HUES64 (cell line): ENCODE measurements around the gene COG2.
"Not testable (repeated sequence)": the region's sequence is repeated elsewhere in the genome, so short reads cannot be mapped to it uniquely, and the experiment has no call there.

Source experiments
- H3K27ac ChIP-seq: 2 replicates; pipeline ENCODE4 v1.7.0; 2013; ENCODE audit warnings: low read depth, low read length, inconsistent platforms
- H3K27me3 ChIP-seq: 2 replicates; pipeline ENCODE4 v1.6.1; 2013; ENCODE audit warnings: mild to moderate bottlenecking, low read length; ENCODE audit not compliant: insufficient read depth
- H3K36me3 ChIP-seq: 2 replicates; pipeline ENCODE4 v1.6.1; 2013; ENCODE audit warnings: mild to moderate bottlenecking, low read length; ENCODE audit not compliant: insufficient read depth
- H3K4me1 ChIP-seq: 2 replicates; pipeline ENCODE4 v1.6.1; 2013; ENCODE audit warnings: mild to moderate bottlenecking, low read length, moderate library complexity; ENCODE audit not compliant: insufficient read depth
- H3K4me3 ChIP-seq: 2 replicates; pipeline ENCODE4 v1.5.1; 2013; ENCODE audit warnings: mild to moderate bottlenecking, low read length, moderate library complexity
- H3K9ac ChIP-seq: 2 replicates; pipeline ENCODE4 v1.6.1; 2013; ENCODE audit warnings: mild to moderate bottlenecking, low read depth, low read length
- H3K9me3 ChIP-seq: 2 replicates; pipeline ENCODE4 v1.6.1; 2013; ENCODE audit warnings: low read depth, low read length; ENCODE audit not compliant: insufficient read depth
- WGBS: fragments of 150-250, 120-280 bp; methylation state at CpG from one replicate; pipeline ENCODE4 v1.1.7; 2013; ENCODE audit warnings: missing lambda C conversion rate; 5-methylcytosine and 5-hydroxymethylcytosine counted together

Gene COG2

DNA sequence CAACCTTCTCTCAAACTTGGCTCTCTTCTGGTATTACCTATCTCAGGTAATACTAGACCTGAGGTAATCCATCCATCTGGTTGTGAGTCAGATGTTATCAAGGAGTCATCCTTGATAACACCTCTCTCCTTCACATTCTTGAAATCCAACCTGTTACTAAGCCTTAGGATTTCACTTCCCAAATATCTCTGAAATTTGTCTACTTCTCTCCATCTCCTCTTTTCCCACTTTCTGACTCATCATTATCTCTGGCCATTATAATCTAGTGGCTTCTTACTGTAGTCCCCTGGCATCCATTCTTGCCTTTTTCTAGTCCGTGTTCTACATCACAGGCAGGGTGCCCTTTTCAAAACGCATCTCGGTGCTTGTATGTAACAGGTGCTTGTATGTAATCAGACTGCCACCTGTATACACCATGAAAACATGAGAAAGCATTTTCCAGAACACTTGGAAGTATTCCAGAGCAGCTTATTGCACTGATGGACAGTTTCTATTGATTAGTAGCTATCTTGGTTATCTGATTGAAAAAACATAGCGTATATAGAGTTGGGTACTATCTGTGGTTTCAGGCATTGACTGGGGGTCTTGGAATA is 4.5 kb downstream of the COG2 start:
- WGBS: 97% methylated on average over 4 of the region's 4 CpGs
- H3K36me3 ChIP-seq: peaks cover 11% of the 10 kb centered on the region; the same call in 1 of the 2 replicates
- no peak overlapping the region for H3K9ac ChIP-seq

GRCh38 chr1:230647321-230647720 is 5.0 kb downstream of the COG2 start:
- Histone ChIP-seq H3K9ac (no peak overlapping the region), H3K4me3 (no peak overlapping the region), H3K4me1 (peaks cover 7% of the 10 kb centered on the region; the same call in 1 of the 2 replicates), H3K27me3 (no peaks in the 10 kb centered on the region), H3K9me3 (peaks cover 8% of the 10 kb centered on the region; the same call in 1 of the 2 replicates), H3K36me3 (peaks cover 11% of the 10 kb centered on the region; the same call in 1 of the 2 replicates), H3K27ac (no peak overlapping the region)
- WGBS: 90% methylated on average over 4 of the region's 5 CpGs

More for the DNA sequence above, 4.5 kb downstream of the COG2 start:
- Histone ChIP-seq H3K4me1 (peaks cover 7% of the 10 kb centered on the region; the same call in 1 of the 2 replicates), H3K4me3 (no peak overlapping the region), H3K9me3 (0 out of 2 replicates have a peak, but pooled peaks cover 4% of the 10 kb centered on the region), H3K27me3 (no peaks in the 10 kb centered on the region), H3K27ac (no peak overlapping the region)

DNA sequence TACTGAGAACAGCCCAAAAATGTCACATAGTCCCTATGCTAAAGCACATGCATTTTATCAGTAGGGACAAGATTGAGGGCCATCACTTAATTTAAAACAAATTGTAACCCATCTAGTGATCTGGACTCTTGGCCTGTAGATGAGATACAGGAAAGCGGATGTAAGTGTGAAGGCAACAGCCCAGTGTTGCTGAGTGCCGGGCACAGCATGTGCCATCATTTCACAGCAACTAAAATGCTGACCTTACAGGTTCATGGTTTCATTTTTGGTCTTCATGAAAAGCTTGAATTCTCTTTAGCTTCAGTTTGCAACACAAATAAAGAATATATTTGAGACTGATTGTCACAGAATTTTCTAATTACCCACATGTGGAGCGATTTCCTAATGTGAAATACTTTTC is 5.8 kb downstream of the COG2 start:
- H3K27ac ChIP-seq: no peak overlapping the region
- H3K4me1 ChIP-seq: peaks cover 7% of the 10 kb centered on the region; the same call in 1 of the 2 replicates
- H3K9ac ChIP-seq: no peak overlapping the region
- H3K36me3 ChIP-seq: peaks cover 11% of the 10 kb centered on the region; the same call in 1 of the 2 replicates
- H3K27me3 ChIP-seq: no peaks in the 10 kb centered on the region
- 98% methylated on average over 2 of the region's 3 CpGs for WGBS
- H3K4me3 ChIP-seq: no peak overlapping the region
- peaks cover 9% of the 10 kb centered on the region; the same call in 1 of the 2 replicates for H3K9me3 ChIP-seq

DNA sequence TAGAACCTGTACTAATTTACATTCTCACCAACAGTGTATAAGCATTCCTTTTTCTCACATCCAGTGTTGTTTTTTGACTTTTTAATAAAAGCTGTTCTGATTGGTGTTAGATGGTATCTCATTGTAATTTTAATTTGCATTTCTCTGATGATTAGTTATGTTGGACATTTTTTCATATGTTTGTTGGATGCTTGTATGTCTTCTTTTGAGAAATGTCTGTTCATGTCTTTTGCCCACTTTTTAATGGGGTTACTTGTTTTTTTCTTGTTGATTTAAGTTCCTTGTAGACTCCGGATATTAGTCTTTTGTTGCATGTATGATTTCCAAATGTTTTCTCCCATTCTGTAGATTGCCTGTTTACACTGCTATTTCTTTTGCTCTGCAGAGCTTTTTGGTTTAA is 8.0 kb downstream of the COG2 start:
- Histone ChIP-seq H3K9me3 (peaks cover 9% of the 10 kb centered on the region; the same call in 1 of the 2 replicates), H3K4me1 (no peaks in the 10 kb centered on the region), H3K27ac (no peak overlapping the region), H3K9ac (no peak overlapping the region), H3K4me3 (no peak overlapping the region), H3K36me3 (peaks cover 10% of the 10 kb centered on the region; the same call in 1 of the 2 replicates), H3K27me3 (no peaks in the 10 kb centered on the region)
- 100% methylated on average over 1 of the region's 1 CpG for WGBS

DNA sequence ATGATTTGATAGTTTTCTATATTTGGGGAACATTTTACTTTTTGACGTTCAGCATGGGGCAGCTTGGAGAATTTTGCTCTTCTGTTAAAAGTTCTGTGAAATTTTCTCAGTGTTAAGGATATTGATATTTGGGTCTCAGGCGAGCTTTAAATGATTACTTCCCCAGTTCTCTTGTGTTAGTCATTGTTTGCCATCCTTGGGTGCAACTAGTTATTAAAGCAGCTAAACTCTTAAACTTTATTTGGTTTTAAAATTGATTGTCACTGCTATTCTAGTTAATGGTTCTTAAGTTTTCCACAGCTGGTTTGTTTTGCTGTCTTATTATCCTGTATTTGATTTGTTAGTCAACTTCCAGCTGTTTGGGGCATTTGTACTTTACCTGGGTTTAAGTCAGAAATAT is 9.0 kb downstream of the COG2 start:
- WGBS: 91% methylated on average over 2 of the region's 2 CpGs
- H3K36me3 ChIP-seq: peaks cover 2% of the 10 kb centered on the region; the same call in 1 of the 2 replicates

DNA sequence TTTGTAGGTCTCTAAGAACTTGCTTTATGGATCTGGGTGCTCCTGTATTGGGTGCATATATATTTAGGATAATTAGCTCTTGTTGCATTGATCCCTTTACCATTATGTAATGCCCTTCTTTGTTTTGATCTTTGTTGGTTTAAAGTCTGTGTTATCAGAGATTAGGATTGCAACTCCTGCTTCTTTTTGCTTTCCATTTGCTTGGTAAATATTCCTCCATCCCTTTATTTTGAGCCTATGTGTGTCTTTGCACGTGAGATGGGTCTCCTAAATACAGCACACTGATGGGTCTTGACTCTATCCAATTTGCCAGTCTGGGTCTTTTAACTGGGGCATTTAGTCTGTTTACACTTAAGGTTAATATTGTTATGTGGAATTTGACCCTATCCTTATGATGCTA is 14.4 kb downstream of the COG2 start:
- not testable (repeated sequence) for H3K9ac ChIP-seq, H3K9me3 ChIP-seq, H3K4me1 ChIP-seq, H3K27me3 ChIP-seq, H3K27ac ChIP-seq, H3K4me3 ChIP-seq
- peaks cover 27% of the 10 kb centered on the region for H3K36me3 ChIP-seq
- 82% methylated on average over 1 of the region's 1 CpG for WGBS

More for the DNA sequence above, 9.0 kb downstream of the COG2 start:
- no peak overlapping the region for H3K27ac ChIP-seq
- H3K4me1 ChIP-seq: no peaks in the 10 kb centered on the region
- no peak overlapping the region for H3K9ac ChIP-seq
- H3K4me3 ChIP-seq: no peak overlapping the region
- no peaks in the 10 kb centered on the region for H3K27me3 ChIP-seq
- peaks cover 9% of the 10 kb centered on the region; the same call in 1 of the 2 replicates for H3K9me3 ChIP-seq

DNA sequence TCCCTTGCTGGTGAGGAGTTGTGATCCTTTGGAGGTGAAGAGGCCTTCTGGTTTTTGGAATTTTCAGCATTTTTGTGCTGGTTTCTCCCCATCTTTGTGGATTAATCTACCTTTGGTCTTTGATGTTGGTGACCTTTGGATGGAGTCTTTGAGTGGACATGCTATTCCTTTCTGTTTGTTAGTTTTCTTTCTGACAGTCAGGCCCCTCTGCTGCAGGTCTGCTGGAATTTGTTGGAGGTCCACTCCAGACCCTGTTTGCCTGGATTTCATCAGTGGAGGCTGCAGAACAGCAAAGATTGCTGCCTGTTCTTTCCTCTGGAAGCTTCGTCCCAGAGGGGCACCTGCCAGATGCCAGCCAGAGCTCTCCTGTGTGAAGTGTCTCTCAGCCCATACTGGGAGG is 15.8 kb downstream of the COG2 start:
- WGBS: 90% methylated on average over 1 of the region's 1 CpG
- H3K4me1 ChIP-seq, H3K4me3 ChIP-seq, H3K27me3 ChIP-seq, H3K9me3 ChIP-seq, H3K9ac ChIP-seq, H3K27ac ChIP-seq: not testable (repeated sequence)
- peaks cover 33% of the 10 kb centered on the region for H3K36me3 ChIP-seq

- no peaks in the 10 kb centered on the region for H3K4me1 ChIP-seq
- H3K27ac ChIP-seq: no peak overlapping the region
- H3K27me3 ChIP-seq: no peaks in the 10 kb centered on the region
- WGBS: 96% methylated on average over 2 of the region's 2 CpGs
- no peak overlapping the region for H3K4me3 ChIP-seq
- H3K36me3 ChIP-seq: peaks cover 38% of the 10 kb centered on the region
- H3K9ac ChIP-seq: no peak overlapping the region
- H3K9me3 ChIP-seq: no peaks in the 10 kb centered on the region
Measured at GRCh38 chr1:230658691-230659090, 16.4 kb downstream of the COG2 start.

- Histone ChIP-seq H3K9me3 (no peaks in the 10 kb centered on the region), H3K27me3 (no peaks in the 10 kb centered on the region), H3K4me1 (no peaks in the 10 kb centered on the region), H3K4me3 (no peak overlapping the region), H3K36me3 (peaks cover 71% of the 10 kb centered on the region), H3K9ac (no peak overlapping the region), H3K27ac (no peak overlapping the region)
- WGBS: 90% methylated on average over 4 of the region's 4 CpGs
Measured at GRCh38 chr1:230661976-230662375, 19.7 kb downstream of the COG2 start.

GRCh38 chr1:230668227-230668626 is 25.9 kb downstream of the COG2 start:
- H3K27ac ChIP-seq: no peak overlapping the region
- no peak overlapping the region for H3K4me3 ChIP-seq
- H3K9ac ChIP-seq: no peak overlapping the region
- peaks cover 100% of the 10 kb centered on the region for H3K36me3 ChIP-seq
- no peaks in the 10 kb centered on the region for H3K9me3 ChIP-seq
- 96% methylated on average over 6 of the region's 6 CpGs for WGBS
- no peaks in the 10 kb centered on the region for H3K27me3 ChIP-seq
- H3K4me1 ChIP-seq: no peaks in the 10 kb centered on the region

DNA sequence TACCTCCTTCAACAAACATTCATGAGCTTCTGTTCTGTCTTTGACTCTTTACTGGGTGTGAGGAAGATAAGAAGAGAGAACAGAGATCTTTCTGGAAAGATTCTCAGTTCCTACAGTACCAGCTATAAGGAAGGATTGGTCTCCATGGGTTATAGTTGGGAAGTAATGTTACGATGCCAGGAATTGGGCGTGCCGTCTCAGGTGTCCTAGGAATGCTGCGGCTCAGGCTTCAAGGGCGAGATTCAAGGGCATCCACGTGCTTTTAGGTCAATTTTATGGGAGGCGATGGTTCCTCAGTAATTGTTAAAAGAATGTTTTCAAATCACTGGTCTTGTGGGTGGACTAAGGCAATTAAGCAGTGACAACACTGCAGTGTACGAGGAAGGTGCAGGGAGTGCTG is 27.3 kb downstream of the COG2 start:
- WGBS: 96% methylated on average over 8 of the region's 8 CpGs
- no peaks in the 10 kb centered on the region for H3K4me1 ChIP-seq
- no peak overlapping the region for H3K4me3 ChIP-seq
- no peak overlapping the region for H3K9ac ChIP-seq
- H3K9me3 ChIP-seq: no peaks in the 10 kb centered on the region
- no peaks in the 10 kb centered on the region for H3K27me3 ChIP-seq
- peaks cover 100% of the 10 kb centered on the region for H3K36me3 ChIP-seq
- H3K27ac ChIP-seq: no peak overlapping the region

DNA sequence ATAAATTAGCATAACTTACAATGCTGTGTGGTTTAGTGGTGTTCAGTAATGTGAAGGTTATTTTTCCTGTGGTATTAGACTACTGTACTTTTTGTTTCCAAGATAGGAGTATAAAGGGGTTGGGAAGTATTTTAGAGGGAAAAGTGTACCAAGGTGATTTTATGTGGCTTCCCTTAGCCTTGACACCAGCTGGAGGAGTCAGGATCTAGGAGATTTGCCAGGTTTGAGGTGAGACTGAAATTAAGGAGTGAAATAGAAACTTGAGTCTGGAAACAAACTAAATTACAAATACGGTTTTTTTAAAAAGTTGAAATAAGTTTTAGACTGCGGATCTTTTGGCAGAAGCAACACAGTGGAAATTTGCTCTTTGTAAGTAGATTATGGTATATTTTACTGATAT is 32.3 kb downstream of the COG2 start:
- no peaks in the 10 kb centered on the region for H3K27me3 ChIP-seq
- no peak overlapping the region for H3K9ac ChIP-seq
- WGBS: 98% methylated on average over 2 of the region's 2 CpGs
- no peaks in the 10 kb centered on the region for H3K4me1 ChIP-seq
- peaks cover 100% of the 10 kb centered on the region for H3K36me3 ChIP-seq
- no peak overlapping the region for H3K27ac ChIP-seq
- H3K4me3 ChIP-seq: no peak overlapping the region
- no peaks in the 10 kb centered on the region for H3K9me3 ChIP-seq
